GM21390 (cell line): ENCODE results near the gene MACO1.
A peak's percentile ranks its signal among the peaks of the same experiment; 100 is the strongest.
"Not testable (repeated sequence)": the region's sequence is repeated elsewhere in the genome, so short reads cannot be mapped to it uniquely, and the experiment has no call there.

Source experiments
- ATAC-seq: cut with Tn5 transposase; IDR thresholded peaks from one replicate; pipeline ENCODE4 v1.9.1; 2021; ENCODE audit not compliant: unreplicated experiment

Gene MACO1, protein sequence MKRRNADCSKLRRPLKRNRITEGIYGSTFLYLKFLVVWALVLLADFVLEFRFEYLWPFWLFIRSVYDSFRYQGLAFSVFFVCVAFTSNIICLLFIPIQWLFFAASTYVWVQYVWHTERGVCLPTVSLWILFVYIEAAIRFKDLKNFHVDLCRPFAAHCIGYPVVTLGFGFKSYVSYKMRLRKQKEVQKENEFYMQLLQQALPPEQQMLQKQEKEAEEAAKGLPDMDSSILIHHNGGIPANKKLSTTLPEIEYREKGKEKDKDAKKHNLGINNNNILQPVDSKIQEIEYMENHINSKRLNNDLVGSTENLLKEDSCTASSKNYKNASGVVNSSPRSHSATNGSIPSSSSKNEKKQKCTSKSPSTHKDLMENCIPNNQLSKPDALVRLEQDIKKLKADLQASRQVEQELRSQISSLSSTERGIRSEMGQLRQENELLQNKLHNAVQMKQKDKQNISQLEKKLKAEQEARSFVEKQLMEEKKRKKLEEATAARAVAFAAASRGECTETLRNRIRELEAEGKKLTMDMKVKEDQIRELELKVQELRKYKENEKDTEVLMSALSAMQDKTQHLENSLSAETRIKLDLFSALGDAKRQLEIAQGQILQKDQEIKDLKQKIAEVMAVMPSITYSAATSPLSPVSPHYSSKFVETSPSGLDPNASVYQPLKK

DNA sequence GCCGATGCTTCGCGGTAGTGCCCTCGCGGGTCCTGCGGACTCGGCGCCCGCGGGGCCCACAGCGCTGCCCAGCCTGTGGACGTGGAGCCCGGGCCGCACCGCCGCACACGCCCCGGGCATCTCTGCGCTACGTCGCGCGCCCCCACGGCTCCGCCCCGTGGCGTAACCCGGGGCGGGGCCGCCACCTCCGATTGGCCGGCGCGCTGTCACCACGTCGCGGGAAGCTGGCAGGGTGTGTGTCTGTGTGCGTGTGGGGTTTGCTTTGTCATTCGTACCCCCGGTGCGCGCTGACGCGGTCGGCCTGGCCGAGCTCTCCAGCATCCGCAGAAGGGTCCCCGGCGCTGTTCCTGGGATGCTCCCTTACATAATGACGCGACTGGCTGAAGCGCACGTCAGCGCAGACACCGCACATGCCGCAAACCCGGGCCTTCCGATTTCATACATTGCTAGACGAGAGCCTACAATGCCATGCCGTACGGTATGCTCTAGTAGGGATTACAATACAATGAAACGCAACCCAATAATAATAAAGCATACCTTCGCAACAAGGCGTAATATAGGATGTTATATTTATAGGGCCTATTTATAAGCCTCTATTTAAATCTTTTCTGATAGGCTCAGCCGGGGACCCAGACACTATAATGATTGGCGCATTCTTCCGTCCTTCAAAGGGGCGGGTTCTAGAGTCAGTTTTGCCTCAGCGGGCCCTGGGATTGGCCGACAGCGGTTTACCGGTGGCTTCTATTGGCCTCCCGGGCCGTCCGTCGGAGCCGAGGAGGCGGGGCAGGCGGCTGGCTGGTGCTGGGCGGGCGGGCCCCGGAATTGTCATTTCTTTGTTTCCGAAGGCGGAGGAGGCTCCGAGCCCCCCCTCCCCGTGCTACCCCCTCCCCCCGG, at the start of gene MACO1:
Gene MACO1, plus strand, starts transcription at position 825 of the 894 bp plus-strand sequence. CDS start 202 bp downstream, outside the sequence.
- peak; percentile 84 for ATAC-seq

DNA sequence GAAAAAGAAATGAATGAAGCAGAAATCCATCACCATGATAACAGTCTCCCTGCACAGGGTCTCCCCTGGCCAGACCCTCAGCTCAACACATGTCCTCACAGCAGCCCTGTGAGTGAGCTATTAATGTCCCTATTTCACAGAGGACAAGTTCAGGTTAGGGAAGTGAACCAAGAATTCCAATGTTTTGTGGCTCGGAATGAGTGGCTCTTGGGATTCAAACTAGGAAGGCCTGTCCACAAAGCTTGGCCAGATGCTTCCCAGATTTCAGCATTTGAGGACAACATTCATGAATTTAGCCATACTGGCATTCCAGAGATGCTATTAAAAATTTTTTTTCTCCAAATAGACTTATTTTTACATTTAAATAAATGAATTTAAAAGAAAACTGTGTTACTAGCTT, 48.2 kb upstream of the MACO1 start:
- ATAC-seq, result not testable (repeated sequence)

DNA sequence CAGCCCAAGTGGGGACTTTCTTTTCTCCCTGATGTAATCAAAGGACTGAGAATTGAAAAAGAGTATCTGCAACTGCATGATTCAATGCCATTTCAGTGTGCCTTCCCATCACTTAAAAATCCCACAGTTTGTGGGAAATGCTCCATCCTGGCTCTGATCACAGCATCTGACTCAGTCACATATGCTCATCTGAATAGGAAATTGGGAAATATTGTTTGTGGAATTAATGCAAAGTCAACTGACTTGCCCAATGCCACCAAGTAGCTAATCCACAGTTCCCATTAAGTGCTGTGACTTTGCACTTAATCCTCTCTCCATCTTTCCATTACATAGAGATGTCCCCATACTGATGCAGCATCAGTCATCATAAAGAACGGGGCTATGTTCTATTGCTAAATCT, 47.6 kb upstream of the MACO1 start:
- ATAC-seq, result not testable (repeated sequence)

DNA sequence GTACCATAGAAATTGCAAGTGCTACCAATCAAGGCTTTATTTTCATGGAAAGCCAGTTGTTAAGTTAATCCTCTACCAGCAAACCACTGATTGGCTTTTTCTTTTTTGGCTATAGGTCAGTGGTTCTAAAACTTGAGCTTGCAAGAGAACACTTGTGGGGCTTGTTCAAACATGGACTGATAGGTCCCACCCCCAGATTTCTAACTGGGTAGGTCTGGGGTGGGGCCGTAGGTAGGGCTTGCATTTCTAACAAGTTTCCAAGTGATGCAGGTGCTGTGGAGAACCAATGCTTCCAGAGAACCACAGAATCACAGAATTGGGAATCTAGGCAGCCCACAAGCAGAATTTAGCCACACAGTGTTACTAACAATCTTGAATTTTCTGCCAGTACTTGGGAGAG, 46.8 kb upstream of the MACO1 start:
- ATAC-seq, result not testable (repeated sequence)

DNA sequence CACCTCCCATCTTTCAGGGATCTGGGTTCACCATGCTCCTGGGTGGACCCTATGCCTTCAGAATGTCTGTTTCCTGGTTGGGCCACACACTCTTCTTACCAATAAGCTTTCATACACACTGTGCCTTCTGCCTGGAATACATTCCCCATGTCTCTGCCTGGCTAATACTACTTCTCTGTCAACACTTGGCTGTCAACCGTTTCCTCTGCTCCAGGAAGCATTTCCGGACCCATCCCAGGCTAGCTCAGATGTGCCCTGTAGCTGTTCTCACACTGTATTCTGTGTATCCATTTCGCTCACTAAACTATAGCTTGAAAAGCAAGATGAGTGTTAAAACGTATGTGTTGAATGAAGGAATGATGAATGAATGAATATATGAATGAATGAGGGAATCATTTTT, 43.6 kb upstream of the MACO1 start:
- ATAC-seq, result not testable (repeated sequence)

DNA sequence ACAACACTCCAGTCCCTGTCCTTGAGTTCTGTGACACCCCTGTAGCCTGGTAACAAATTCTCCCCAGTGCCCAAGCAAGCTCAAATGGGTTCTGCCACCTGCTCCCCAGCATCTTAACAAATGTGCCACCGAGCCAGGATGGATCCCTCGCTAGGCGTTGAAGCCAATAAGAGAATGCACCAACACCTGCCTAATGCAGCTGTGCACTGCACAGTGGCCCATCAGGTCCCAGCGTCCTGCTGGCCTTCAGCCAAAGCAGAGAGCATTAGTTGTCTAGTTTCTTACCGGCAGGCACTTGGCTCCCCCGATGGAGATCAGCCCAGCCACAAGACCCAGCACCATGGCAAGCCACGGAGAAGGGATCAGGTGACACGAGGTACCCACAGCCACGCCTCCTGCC, 42.0 kb upstream of the MACO1 start:
- not testable (repeated sequence) for ATAC-seq

DNA sequence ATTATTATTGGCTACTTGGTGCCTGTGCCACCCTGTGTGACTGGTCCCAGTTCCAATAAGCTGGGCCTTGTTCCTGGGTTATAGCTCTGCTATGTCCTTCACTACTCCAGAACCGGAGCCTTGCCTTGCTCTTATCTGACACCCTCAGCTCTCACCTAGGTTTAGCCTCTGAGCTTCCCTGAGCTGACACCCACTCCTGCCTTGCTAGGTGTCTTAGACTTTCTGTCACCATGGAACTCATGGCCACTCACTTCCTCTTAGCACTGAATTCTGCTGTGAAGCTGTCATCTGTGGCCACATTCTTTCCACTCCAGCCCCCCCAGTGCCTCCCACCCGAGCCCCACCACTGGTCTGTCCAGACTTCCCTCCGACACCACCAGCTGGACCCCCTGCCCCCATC, 41.0 kb upstream of the MACO1 start:
- not testable (repeated sequence) for ATAC-seq

DNA sequence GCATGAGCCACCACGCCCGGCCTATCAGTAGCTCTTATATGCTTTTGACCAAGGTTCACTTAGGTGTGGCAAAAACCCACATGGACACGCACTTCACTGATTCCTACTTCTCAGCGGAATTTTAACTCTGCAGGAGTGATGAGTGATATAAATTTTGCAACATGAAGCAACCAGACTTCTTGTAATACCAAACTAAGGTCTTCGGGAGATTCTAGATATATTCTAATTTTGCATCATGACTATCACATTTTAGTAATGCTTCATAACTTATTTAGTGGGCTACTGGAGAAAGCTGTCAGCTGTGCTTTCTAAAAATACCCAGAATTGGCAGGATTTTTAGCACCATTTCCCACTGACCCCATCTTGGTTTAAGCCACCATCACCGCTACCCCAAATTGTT, 37.9 kb upstream of the MACO1 start:
- ATAC-seq, result no peak

DNA sequence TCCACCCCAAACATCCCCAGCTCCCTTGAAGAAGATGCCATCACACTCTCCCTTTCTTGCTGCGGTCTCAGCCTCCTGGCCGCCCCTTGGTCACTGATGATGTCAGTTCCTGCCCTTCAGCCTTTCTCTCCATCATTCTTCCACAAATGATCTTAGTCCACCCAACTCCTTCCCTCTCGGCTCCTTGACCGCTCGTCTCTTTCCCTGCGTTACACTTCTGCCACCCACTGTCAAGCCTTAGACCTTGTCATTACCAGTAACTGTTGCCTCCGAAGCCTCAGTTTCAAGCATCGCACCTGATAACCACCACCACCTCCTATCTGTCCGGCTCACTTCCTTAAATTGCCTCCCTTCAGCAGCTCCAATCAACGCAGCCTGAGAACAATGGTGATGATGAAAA, 33.1 kb upstream of the MACO1 start:
- not testable (repeated sequence) for ATAC-seq

DNA sequence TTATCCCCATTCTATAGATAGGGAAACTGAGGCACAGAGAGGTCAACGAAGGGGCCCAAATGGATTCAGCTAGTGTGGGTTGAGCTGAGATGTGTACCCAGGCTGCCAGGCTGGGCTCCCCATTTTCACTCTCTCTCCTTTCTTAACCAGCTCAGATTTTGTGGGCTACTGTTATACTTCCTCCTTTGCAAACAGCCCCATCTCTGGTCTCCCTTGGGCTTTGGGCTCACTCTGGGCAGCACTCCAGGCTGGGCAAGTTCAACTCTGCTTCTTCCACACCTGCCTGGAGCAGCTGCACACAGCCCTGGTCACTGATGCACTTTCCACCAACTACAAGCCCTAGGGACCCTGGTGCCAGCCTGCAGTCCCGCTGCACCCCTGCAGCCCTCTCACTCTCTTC, 32.6 kb upstream of the MACO1 start:
- ATAC-seq, result not testable (repeated sequence)

DNA sequence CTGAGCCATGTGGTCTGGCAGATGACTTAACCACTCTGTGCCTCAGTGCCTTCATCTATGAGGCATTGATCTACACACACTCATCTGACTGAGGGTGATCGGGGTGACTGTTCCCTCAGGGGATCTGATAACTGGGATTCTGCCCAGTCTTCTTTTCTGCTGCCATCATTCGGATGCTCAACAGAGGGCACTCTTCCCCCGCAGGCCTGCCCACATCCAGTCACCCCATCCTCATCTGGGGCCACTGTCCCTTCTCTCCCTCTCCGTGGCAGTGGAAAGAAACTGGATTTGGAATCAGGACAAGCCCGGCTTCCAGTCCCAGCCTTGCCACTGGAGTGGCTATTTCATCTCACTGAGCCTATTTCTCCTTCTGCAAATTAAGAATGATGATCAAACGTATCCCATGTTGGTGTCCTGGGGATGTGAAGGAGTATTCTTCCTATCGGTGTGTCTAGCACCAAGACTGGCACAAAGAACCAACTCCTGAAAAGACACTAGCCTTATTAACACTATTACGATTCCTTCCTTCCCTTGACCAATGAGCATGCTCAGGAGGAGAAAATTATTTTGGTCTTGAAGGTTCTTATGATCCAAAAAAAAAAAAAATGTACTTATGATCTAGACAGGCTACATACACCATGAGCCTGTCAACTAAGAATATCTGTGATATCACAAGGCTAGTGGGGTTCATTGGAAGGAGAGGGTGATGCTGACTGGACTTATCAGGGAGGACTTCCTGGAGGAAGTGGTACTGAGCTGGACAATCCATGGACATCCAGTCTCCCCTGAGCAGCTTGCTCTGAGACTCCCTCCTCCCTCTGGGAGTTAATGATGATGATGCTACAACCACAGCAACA, 27.5 kb upstream of the MACO1 start:
- ATAC-seq, result not testable (repeated sequence)

DNA sequence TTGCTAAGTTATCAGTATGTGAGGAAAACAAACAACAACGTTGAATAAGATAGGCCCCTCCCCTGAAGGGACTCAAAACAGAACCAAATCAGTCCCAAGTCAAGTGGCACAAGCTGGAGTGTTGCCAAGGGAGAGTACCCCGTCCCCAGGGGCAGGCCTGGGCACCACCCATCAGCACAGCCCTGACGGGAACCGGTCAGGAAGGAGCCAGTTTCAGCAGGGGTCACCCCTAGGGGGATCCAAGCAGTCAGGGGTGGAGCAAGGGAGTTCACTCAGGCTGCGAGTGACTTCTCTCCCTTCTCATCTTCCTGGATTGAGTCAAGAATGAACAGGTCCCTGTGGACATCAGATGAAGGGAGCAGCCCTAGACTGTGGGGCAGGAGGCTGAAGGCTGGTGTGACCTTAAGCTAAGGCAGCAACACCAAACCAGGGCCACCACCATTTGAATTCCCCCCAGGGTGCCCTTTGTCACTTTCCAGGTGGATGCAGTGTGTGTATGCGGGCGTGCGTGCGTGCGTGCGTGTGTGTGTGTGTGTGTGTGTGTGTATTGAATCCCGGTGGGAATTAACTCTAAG, 24.9 kb upstream of the MACO1 start:
- ATAC-seq, result not testable (repeated sequence)

DNA sequence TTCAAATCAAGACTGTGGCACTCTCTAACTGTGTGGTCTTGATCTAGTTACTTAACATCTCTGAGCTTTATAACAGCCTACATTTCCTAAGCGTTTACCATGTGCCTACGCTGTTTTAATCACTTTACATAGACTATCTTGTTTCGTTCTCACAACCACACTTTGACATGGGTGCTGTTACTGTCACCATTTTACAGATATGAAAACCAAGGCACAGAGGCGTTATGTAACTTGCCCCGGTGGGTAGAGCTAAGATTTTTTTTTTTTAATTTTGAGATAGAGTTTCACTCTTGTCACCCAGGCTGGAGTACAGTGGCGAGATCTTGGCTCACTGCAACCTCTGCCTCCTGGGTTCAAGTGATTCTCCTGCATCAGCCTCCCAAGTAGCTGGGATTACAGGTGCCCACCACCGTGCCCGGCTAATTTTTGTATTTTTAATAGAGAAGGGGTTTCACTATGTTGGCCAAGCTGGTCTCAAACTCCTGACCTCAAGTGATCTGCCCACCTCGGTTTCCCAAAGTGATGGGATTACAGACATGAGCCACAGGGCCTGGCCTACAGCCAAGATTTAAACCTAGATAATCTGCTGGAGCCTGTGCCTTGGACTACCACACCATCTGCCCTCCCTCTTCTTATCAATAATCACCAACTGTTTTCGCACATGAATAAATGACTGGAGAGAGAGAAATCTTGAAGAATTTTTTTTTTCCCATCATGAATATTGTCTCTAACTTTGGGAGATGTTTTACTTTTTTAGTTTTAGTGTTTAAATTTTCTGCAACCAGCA, 20.9 kb upstream of the MACO1 start:
- not testable (repeated sequence) for ATAC-seq

DNA sequence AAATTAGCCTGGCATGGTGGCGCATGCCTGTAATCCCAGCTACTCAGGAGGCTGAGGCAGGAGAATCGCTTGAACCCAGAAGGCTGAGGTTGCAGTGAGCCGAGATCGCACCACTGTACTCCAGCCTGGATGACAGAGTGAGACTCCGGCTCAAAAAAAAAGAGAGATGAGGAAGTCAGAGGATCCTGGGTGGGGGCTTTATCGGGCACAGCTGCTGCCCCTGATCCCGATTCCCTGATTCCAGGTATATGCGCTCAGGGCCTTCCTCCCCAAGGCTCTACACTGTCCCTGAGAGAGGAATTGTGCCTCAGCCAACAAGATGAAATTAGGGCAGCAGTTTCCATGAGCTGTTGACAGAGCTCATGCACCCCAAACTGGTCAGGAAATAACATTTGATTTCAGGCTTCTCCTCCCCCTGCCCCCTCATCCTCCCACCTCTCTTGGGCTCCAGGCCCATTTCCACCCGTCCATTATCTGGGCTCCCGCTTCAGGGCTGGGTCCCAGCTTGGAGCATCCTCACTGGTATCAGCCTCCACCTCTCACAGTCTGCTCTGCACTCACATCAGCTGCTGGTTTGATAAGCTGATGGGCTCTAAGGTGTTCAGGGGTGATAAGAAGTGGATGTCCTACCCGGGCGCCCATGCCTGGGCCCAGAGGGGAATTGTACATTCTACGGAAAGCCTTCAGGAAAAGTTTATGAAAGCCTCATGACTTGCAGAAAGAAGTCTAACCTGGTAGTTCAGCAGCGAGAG, 17.6 kb upstream of the MACO1 start:
- ATAC-seq, result not testable (repeated sequence)

DNA sequence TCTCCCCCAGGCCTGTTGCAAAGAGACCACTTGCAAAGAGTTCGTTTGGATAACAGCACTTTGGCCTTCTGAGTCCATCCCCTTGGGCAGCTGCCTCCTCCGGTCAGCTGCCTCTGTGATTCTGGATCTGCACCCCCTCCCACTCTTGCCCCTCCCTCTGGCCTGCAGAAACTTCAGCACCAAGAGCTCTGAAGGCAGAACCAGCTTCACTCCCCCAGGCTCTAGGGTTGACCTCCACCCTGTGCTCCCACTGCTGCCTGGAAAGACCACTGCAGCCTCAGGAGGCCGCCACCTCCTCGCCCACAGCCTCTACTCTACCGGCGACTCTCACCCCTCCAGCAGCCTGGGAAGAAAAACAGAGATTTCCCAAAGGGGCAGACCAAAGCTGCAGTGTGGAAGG, 16.5 kb upstream of the MACO1 start:
- ATAC-seq, result not testable (repeated sequence)

DNA sequence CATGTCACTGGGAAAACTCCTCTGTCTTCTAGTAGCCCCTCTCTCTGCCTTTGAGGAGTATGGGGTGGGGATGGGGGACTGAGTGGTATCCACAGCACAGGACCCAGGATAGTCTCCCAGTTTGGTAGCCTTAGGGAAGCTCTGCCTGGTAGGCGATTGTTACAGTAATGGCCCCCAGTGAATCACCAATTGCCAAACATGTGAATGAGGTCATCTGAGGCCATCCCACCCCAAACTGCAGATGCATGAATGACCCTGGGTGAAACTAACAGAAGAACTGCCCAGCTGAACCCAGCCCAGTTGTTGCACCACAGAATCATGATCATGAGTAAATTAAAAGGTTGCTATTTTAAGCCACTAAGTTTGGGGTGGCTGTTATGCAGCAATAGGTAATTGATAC, 16.1 kb upstream of the MACO1 start:
- ATAC-seq, result not testable (repeated sequence)

DNA sequence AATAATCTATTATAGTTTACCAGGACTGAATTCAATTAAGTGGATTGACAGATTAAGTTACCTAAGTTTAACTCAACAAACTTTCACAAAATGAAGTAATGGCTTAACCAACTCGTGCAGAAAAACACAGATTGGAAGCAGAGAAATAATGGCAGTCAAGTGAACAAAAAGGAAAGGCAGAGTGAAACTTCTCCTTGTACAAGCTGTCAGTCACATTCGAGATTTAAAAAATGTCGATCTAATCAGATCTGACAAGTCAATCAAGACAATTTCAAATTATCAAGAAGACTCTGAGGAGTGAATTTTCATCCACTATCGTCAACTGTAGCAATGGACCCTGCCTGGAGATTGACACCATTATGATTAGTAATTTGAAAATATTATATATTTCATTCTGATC, 13.4 kb upstream of the MACO1 start:
- not testable (repeated sequence) for ATAC-seq

DNA sequence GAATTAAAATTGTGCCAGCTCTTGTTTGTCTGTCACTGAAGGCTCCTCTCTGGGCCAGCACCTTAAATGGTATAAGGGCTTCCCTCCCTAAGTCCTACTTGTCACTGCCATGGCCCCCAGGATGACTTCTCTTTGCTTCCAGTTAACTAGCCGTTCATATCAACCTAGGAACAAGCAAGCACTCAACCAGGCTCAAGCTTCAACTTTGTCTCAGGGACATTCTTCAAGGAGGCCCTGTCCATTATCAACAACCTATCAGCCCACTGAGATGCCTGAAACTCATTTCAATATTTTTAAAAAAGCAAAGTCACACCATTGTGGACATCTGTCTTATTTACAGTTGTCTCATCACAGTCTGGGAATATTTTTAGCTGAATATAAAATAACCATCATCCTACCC, 11.4 kb upstream of the MACO1 start:
- ATAC-seq, result not testable (repeated sequence)
